HG03439 (cell line): ENCODE data around the gene UPK1A.
"Not testable (repeated sequence)": the region's sequence is repeated elsewhere in the genome, so short reads cannot be mapped to it uniquely, and the experiment has no call there.

Experiments
- ATAC-seq: cut with Tn5 transposase; IDR thresholded peaks from one replicate; pipeline ENCODE4 v1.9.1; 2021; ENCODE audit warnings: mild to moderate bottlenecking, moderate library complexity; ENCODE audit not compliant: unreplicated experiment

UPK1A gene

GRCh38 chr19:35689836-35690235 is 23.5 kb downstream of the UPK1A start:
- ATAC-seq, result no peak

- not testable (repeated sequence) for ATAC-seq
These were observed 24.8 kb downstream of the UPK1A start for GRCh38 chr19:35691106-35691505.

GRCh38 chr19:35692010-35692409 is 25.7 kb downstream of the UPK1A start:
- no peak for ATAC-seq

GRCh38 chr19:35693422-35693821 is 27.1 kb downstream of the UPK1A start:
- ATAC-seq, result no peak

GRCh38 chr19:35693835-35694599 is 27.7 kb downstream of the UPK1A start:
- peak; percentile 66 for ATAC-seq

GRCh38 chr19:35695895-35696422 is 29.6 kb downstream of the UPK1A start:
- no peak for ATAC-seq

- ATAC-seq, result no peak
These were observed 30.5 kb downstream of the UPK1A start for GRCh38 chr19:35696835-35697234.

GRCh38 chr19:35702223-35703012 is 36.1 kb downstream of the UPK1A start:
- ATAC-seq, result peak; percentile 93

- no peak for ATAC-seq
These were observed 37.0 kb downstream of the UPK1A start for GRCh38 chr19:35703343-35703742.

GRCh38 chr19:35704218-35704617 is 37.9 kb downstream of the UPK1A start, which contains the start of gene ZBTB32:
TSS of gene ZBTB32 (plus strand) at chr19:35704558. CDS start at chr19:35714627, 10,069 bp downstream.
- ATAC-seq, result no peak

- ATAC-seq, result no peak
These were observed 42.1 kb downstream of the UPK1A start for GRCh38 chr19:35708391-35708790.

- ATAC-seq, result peak; percentile 28
These were observed 44.7 kb downstream of the UPK1A start for GRCh38 chr19:35710784-35711723.

- ATAC-seq, result no peak
These were observed 46.5 kb downstream of the UPK1A start for GRCh38 chr19:35712567-35713505.

- no peak for ATAC-seq
These were observed 47.2 kb downstream of the UPK1A start for GRCh38 chr19:35713506-35713850.

- ATAC-seq, result no peak
These were observed 47.7 kb downstream of the UPK1A start for GRCh38 chr19:35713904-35714495.

GRCh38 chr19:35714601-35715354 is 48.5 kb downstream of the UPK1A start:
- no peak for ATAC-seq

GRCh38 chr19:35715355-35715809 is 49.1 kb downstream of the UPK1A start:
- ATAC-seq, result no peak

GRCh38 chr19:35715981-35716800 is 49.9 kb downstream of the UPK1A start:
- ATAC-seq, result peak; percentile 4
